IMR-90 (cell line): ENCODE data around the gene ARNT2. TPM values are rescaled to one million over a fixed set of nuclear protein-coding genes. Genes with fewer than 3 reads are reported as not detected.

Experiments used
- ATAC-seq: fragments of 200-7000 bp; cut with Tn5 transposase; 2 replicates; pipeline ENCODE4 v1.9.1; 2020; ENCODE audit warnings: low read depth, mild to moderate bottlenecking, moderate library complexity
- BruUV-seq: library from RNA; stranded (reverse); fragments of 400-500 nt; replicated peaks from 2 replicates; lab custom pipeline; 2021; lab: Mats Ljungman, UMichigan
- CTCF ChIA-PET: fragments of 300-600 bp; formaldehyde crosslinking; extraction: SDS; loops from one replicate; lab custom pipeline; 2021; ENCODE audit warnings: antibody characterized with exemption; lab: Yijun Ruan, JAX
- POLR2A ChIA-PET: fragments of 300-600 bp; sonication (Branson Sonifier 250); formaldehyde crosslinking; loops from one replicate; lab custom pipeline; 2022; ENCODE audit warnings: antibody characterized with exemption; ENCODE audit not compliant: unreplicated experiment; lab: Charles Lee
- DNase-seq: peaks from one replicate; pipeline ENCODE4 v3.0.0; 2013
- H2AFZ ChIP-seq: replicated peaks from 2 replicates; pipeline ENCODE3; 2013; ENCODE audit warnings: low read length, mild to moderate bottlenecking; ENCODE audit not compliant: poor library complexity
- H2AK5ac ChIP-seq: 2 replicates; pipeline ENCODE4 v1.6.1; 2013; ENCODE audit warnings: low read depth, low read length, inconsistent platforms
- H2AK9ac ChIP-seq: replicated peaks from 2 replicates; pipeline ENCODE3; 2013; ENCODE audit warnings: mild to moderate bottlenecking, low read depth, low read length, moderate library complexity; ENCODE audit not compliant: poor library complexity
- H2BK120ac ChIP-seq: 2 replicates; pipeline ENCODE4 v1.6.1; 2013; ENCODE audit warnings: low read depth, low read length, inconsistent platforms
- H2BK15ac ChIP-seq: 3 replicates; pipeline ENCODE4 v1.6.1; 2013; ENCODE audit warnings: low read depth, low read length, inconsistent platforms
- H2BK20ac ChIP-seq: 2 replicates; pipeline ENCODE4 v1.6.1; 2013; ENCODE audit warnings: low read depth, mild to moderate bottlenecking, inconsistent platforms, low read length, moderate library complexity
- H2BK5ac ChIP-seq: 2 replicates; pipeline ENCODE4 v1.6.1; 2013; ENCODE audit warnings: mild to moderate bottlenecking, low read depth, low read length, inconsistent platforms; ENCODE audit not compliant: poor library complexity, severe bottlenecking
- H3K14ac ChIP-seq: replicated peaks from 2 replicates; pipeline ENCODE4 v1.6.1; 2013; ENCODE audit warnings: low read depth, low read length, inconsistent platforms
- H3K18ac ChIP-seq: 2 replicates; pipeline ENCODE4 v1.6.1; 2013; ENCODE audit warnings: low read depth, low read length, control low read depth
- H3K23ac ChIP-seq: 2 replicates; pipeline ENCODE4 v1.6.1; 2013; ENCODE audit warnings: low read depth, low read length, inconsistent platforms
- H3K27ac ChIP-seq: 2 replicates; pipeline ENCODE4 v1.5.1; 2013; ENCODE audit warnings: mild to moderate bottlenecking, control low read depth, low read length; ENCODE audit not compliant: insufficient read depth
- H3K27me3 ChIP-seq: 2 replicates; pipeline ENCODE4 v1.6.1; 2013; ENCODE audit warnings: low read length; ENCODE audit not compliant: control insufficient read depth, insufficient read depth
- H3K36me3 ChIP-seq: 2 replicates; pipeline ENCODE4 v1.6.1; 2013; ENCODE audit warnings: low read length, mixed read lengths; ENCODE audit not compliant: control insufficient read depth, insufficient read depth
- H3K4ac ChIP-seq: 2 replicates; pipeline ENCODE4 v1.6.1; 2013; ENCODE audit warnings: low read depth, low read length, inconsistent platforms
- H3K4me1 ChIP-seq: 2 replicates; pipeline ENCODE4 v1.6.1; 2013; ENCODE audit warnings: low read length, mixed read lengths; ENCODE audit not compliant: control insufficient read depth, insufficient read depth
- H3K4me2 ChIP-seq: 2 replicates; pipeline ENCODE4 v1.6.1; 2013; ENCODE audit warnings: low read depth, mild to moderate bottlenecking, control low read depth, low read length, moderate library complexity
- H3K4me3 ChIP-seq: 2 replicates; pipeline ENCODE4 v1.5.1; 2013; ENCODE audit warnings: low read depth, mild to moderate bottlenecking, control low read depth, low read length, moderate library complexity; ENCODE audit not compliant: insufficient read depth
- H3K56ac ChIP-seq: 2 replicates; pipeline ENCODE4 v1.6.1; 2013; ENCODE audit warnings: low read length, inconsistent platforms; ENCODE audit not compliant: insufficient read depth; ENCODE audit errors: extremely low read depth
- H3K79me1 ChIP-seq, 2 experiments: 2 replicates each; pipeline ENCODE4 v1.6.1; 2013; ENCODE audit warnings: low read length in 2 of 2, inconsistent platforms in 1 of 2, low read depth in 1 of 2
- H3K9ac ChIP-seq: 2 replicates; pipeline ENCODE4 v1.6.1; 2013; ENCODE audit warnings: low read depth, low read length, control low read depth
- H3K9me1 ChIP-seq: 2 replicates; pipeline ENCODE4 v1.6.1; 2013; ENCODE audit warnings: low read length, inconsistent platforms; ENCODE audit not compliant: insufficient read depth
- H3K9me3 ChIP-seq: 2 replicates; pipeline ENCODE4 v1.6.1; 2013; ENCODE audit warnings: low read length; ENCODE audit not compliant: control insufficient read depth, insufficient read depth
- H4K20me1 ChIP-seq: 2 replicates; pipeline ENCODE4 v1.6.1; 2013; ENCODE audit warnings: low read length, inconsistent platforms; ENCODE audit not compliant: insufficient read depth
- H4K5ac ChIP-seq: 2 replicates; pipeline ENCODE4 v1.6.1; 2013; ENCODE audit warnings: mild to moderate bottlenecking, low read depth, low read length, control low read depth
- H4K8ac ChIP-seq, 2 experiments: 2 replicates each; pipeline ENCODE4 v1.6.1; 2013; ENCODE audit warnings: low read depth in 2 of 2, low read length in 2 of 2, control low read depth in 1 of 2, inconsistent platforms in 1 of 2
- H4K91ac ChIP-seq: 2 replicates; pipeline ENCODE4 v1.6.1; 2013; ENCODE audit warnings: low read depth, low read length, inconsistent platforms; ENCODE audit not compliant: insufficient read depth
- BHLHE40 ChIP-seq: fragments of 150-350 bp; IDR thresholded peaks from 2 replicates; pipeline ENCODE4 v1.6.1; 2016; ENCODE audit warnings: mild to moderate bottlenecking, low read depth, low read length
- CEBPB ChIP-seq: IDR thresholded peaks from 2 replicates; pipeline ENCODE4 v1.6.1; 2012; ENCODE audit warnings: low read depth, low read length, improper control_type of control experiment
- CHD1 ChIP-seq: IDR thresholded peaks from 2 replicates; pipeline ENCODE4 v1.6.1; 2012; ENCODE audit warnings: low read depth, low read length, improper control_type of control experiment
- CTCF ChIP-seq: conservative IDR thresholded peaks from 2 replicates; pipeline ENCODE4 v1.5.1; 2012; ENCODE audit warnings: mild to moderate bottlenecking, low read depth, low read length, improper control_type of control experiment
- ELK1 ChIP-seq: fragments of 150-350 bp; IDR thresholded peaks from 2 replicates; pipeline ENCODE4 v1.6.1; 2016; ENCODE audit warnings: low read depth, mild to moderate bottlenecking, low read length, moderate library complexity, borderline replicate concordance
- FOS ChIP-seq: fragments of 150-350 bp; IDR thresholded peaks from 2 replicates; pipeline ENCODE4 v1.6.1; 2016; ENCODE audit warnings: low read depth, low read length
- MAZ ChIP-seq: IDR thresholded peaks from 2 replicates; pipeline ENCODE4 v1.6.1; 2012; ENCODE audit warnings: low read depth, mild to moderate bottlenecking, low read length, improper control_type of control experiment, moderate library complexity, borderline replicate concordance
- MXI1 ChIP-seq: IDR thresholded peaks from 2 replicates; pipeline ENCODE4 v1.6.1; 2012; ENCODE audit warnings: low read depth, mild to moderate bottlenecking, low read length, moderate library complexity, borderline replicate concordance
- NFE2L2 ChIP-seq: fragments of 150-350 bp; IDR thresholded peaks from 2 replicates; pipeline ENCODE4 v1.6.1; 2016; ENCODE audit warnings: low read depth, mild to moderate bottlenecking, low read length
- POLR2A ChIP-seq: IDR thresholded peaks from 2 replicates; pipeline ENCODE4 v1.6.1; 2012; ENCODE audit warnings: mild to moderate bottlenecking, low read depth, low read length
- RAD21 ChIP-seq: IDR thresholded peaks from 2 replicates; pipeline ENCODE4 v1.6.1; 2012; ENCODE audit warnings: low read length, improper control_type of control experiment
- RCOR1 ChIP-seq: IDR thresholded peaks from 2 replicates; pipeline ENCODE4 v1.6.1; 2012; ENCODE audit warnings: mild to moderate bottlenecking, low read length, improper control_type of control experiment; ENCODE audit not compliant: insufficient replicate concordance
- RFX5 ChIP-seq: IDR thresholded peaks from 2 replicates; pipeline ENCODE4 v1.8.0; 2012; ENCODE audit warnings: low read depth, mild to moderate bottlenecking, low read length, moderate library complexity
- USF2 ChIP-seq: fragments of 150-350 bp; IDR thresholded peaks from 2 replicates; pipeline ENCODE4 v1.6.1; 2017; ENCODE audit warnings: mild to moderate bottlenecking, antibody characterized with exemption, low read length, low read depth
- WGBS, 2 experiments: methylation state at CpG; one replicate each; pipeline versions ENCODE4 v1.1.5 to v1.1.7; 2013; ENCODE audit warnings: missing lambda C conversion rate in 2 of 2; ENCODE audit not compliant: insufficient read length in 1 of 2; ENCODE audit errors: extremely low coverage in 2 of 2; 5-methylcytosine and 5-hydroxymethylcytosine counted together
- dilution Hi-C: fragments of 300-500 bp; cut with HindIII; formaldehyde crosslinking; loops from one replicate; pipeline ENCODE4 v1.14.3; 2018; ENCODE audit warnings: low sequenced_read_pairs; ENCODE audit not compliant: unreplicated experiment
- in situ Hi-C: fragments of 300-500 bp; cut with MboI; formaldehyde crosslinking; loops from 3 replicates; pipeline ENCODE4 v1.14.3; 2019; ENCODE audit warnings: low sequenced_read_pairs, inconsistent platforms, mixed read lengths
- intact Hi-C: fragments of 100-400 bp; cut with micrococcal nuclease; formaldehyde crosslinking; loops from 2 replicates; pipeline ENCODE4 v1.10.0; 2022
- polyA plus RNA-seq, 3 experiments: library from polyadenylated mRNA; depleted of rRNA; stranded (reverse); fragments of >200 nt; gene quantifications; 2 replicates each; pipeline ENCODE4 v1.2.3, GENCODE V29; 2012; ENCODE audit warnings: low replicate concordance in 1 of 3
- total RNA-seq: library from RNA; depleted of rRNA; stranded (reverse); fragments of >200 nt; gene quantifications from 2 replicates; pipeline ENCODE4 v1.2.3, GENCODE V29; 2012

The ARNT2 gene
- total and polyA plus RNA-seq, 2 of the 4 experiments (the other 2 are of a cell fraction) = 18.2 to 19.0 TPM

- Histone ChIP-seq H3K79me1 (peaks cover 36 to 73% of the 10 kb centered on the region in 2 experiments; a peak in 3 of 4 replicates), H3K4me3 (no peak overlapping the region), H3K27ac (peak overlapping the region; percentile 99), H3K14ac (peak overlapping the region; percentile 94), H4K91ac (peak overlapping the region; percentile 100), H4K20me1 (no peaks in the 10 kb centered on the region), H3K23ac (peak overlapping the region; percentile 88; the same call in 1 of the 2 replicates), H3K36me3 (no peaks in the 10 kb centered on the region), H3K27me3 (no peaks in the 10 kb centered on the region), H3K9me3 (no peaks in the 10 kb centered on the region), H2AFZ (no peak overlapping the region), H3K9ac (no peak overlapping the region), H2BK15ac (peak overlapping the region; percentile 90; the same call in 2 of the 3 replicates), H4K5ac (peak overlapping the region; percentile 98), H2BK20ac (peak overlapping the region; percentile 96), H2AK5ac (peak overlapping the region; percentile 100), H2BK120ac (peak overlapping the region; percentile 99), H3K18ac (peak overlapping the region; percentile 99), H3K4me2 (no peak overlapping the region), H4K8ac (peak overlapping the region; percentile 89 to 98), H3K4me1 (peaks cover 53% of the 10 kb centered on the region), H3K56ac (peak overlapping the region; percentile 55; the same call in 1 of the 2 replicates), H2AK9ac (no peak overlapping the region), H3K4ac (peak overlapping the region; percentile 99), H3K9me1 (peaks cover 63% of the 10 kb centered on the region), H2BK5ac (peak overlapping the region; percentile 99)
- BruUV-seq = no TSS peak
- intact Hi-C loops (no loop called here), dilution Hi-C loops (no loop called here), in situ Hi-C loops (no loop called here)
- TF ChIP-seq RAD21 (no peak), RFX5 (no peak), USF2 (no peak), MXI1 (no peak), ELK1 (no peak), CHD1 (no peak), CTCF (no peak), BHLHE40 (no peak), POLR2A (no peak), CEBPB (no peak), MAZ (no peak), NFE2L2 (no peak), RCOR1 (no peak), FOS (no peak)
- POLR2A ChIA-PET = no interaction called here
- no peak for DNase-seq
- ATAC-seq = no peak
- CTCF ChIA-PET = no interaction called here
- 92% methylated on average over 2 of the region's 7 CpGs; no CpG with 5 or more reads in 1 of the 2 experiments for WGBS, 2 experiments
These were observed 87.1 kb downstream of the ARNT2 start for GRCh38 chr15:80491163-80491847.
